HG03571 (cell line): Measurements from ENCODE around the gene PRKCA.

Experiments used
- ATAC-seq: cut with Tn5 transposase; IDR thresholded peaks from one replicate; pipeline ENCODE4 v1.9.1; 2021; ENCODE audit not compliant: unreplicated experiment

PRKCA gene

GRCh38 chr17:66782851-66783250 lies 480.4 kb downstream of the PRKCA start:
- ATAC-seq = no peak

- no peak for ATAC-seq
These were observed 481.4 kb downstream of the PRKCA start for GRCh38 chr17:66783656-66784381.

GRCh38 chr17:66784621-66785364 lies 482.4 kb downstream of the PRKCA start:
- no peak for ATAC-seq

- ATAC-seq = no peak
These were observed 483.7 kb downstream of the PRKCA start for GRCh38 chr17:66786107-66786506.

- ATAC-seq = no peak
These were observed 485.5 kb downstream of the PRKCA start for GRCh38 chr17:66787914-66788313.

- ATAC-seq = no peak
These were observed 486.7 kb downstream of the PRKCA start for GRCh38 chr17:66789093-66789492.

- no peak for ATAC-seq
These were observed 487.6 kb downstream of the PRKCA start for GRCh38 chr17:66789961-66790437.

- no peak for ATAC-seq
These were observed 488.2 kb downstream of the PRKCA start for GRCh38 chr17:66790501-66791061.

GRCh38 chr17:66791347-66791746 lies 488.9 kb downstream of the PRKCA start:
- no peak for ATAC-seq

GRCh38 chr17:66793814-66794213 lies 491.4 kb downstream of the PRKCA start:
- ATAC-seq = no peak

- ATAC-seq = no peak
These were observed 493.1 kb downstream of the PRKCA start for GRCh38 chr17:66795486-66795885.

- ATAC-seq = no peak
These were observed 497.6 kb downstream of the PRKCA start for GRCh38 chr17:66799849-66800537.

- no peak for ATAC-seq
These were observed 501.1 kb downstream of the PRKCA start for GRCh38 chr17:66803474-66803951.

- ATAC-seq = no peak
These were observed 503.2 kb downstream of the PRKCA start for GRCh38 chr17:66805567-66805966.

GRCh38 chr17:66807182-66807581 lies 504.8 kb downstream of the PRKCA start:
- no peak for ATAC-seq

GRCh38 chr17:66809408-66809807 lies 507.0 kb downstream of the PRKCA start:
- ATAC-seq = no peak

GRCh38 chr17:66810951-66811682 lies 508.7 kb downstream of the PRKCA start:
- no peak for ATAC-seq

- no peak for ATAC-seq
These were observed 509.3 kb downstream of the PRKCA start for GRCh38 chr17:66811683-66812054.

GRCh38 chr17:66812571-66812970 lies 510.2 kb downstream of the PRKCA start:
- no peak for ATAC-seq

- no peak for ATAC-seq
These were observed 510.9 kb downstream of the PRKCA start for GRCh38 chr17:66813296-66813695.

GRCh38 chr17:66814026-66814425 lies 511.6 kb downstream of the PRKCA start:
- no peak for ATAC-seq
